HCT116 (cell line): ENCODE data around the gene CALR3. TPM values are rescaled to one million over a fixed set of nuclear protein-coding genes. Genes with fewer than 3 reads are reported as not detected.
"Not testable (repeated sequence)": the region's sequence is repeated elsewhere in the genome, so short reads cannot be mapped to it uniquely, and the experiment has no call there.

ENCODE experiments used
- ATAC-seq: fragments of 200-7000 bp; cut with Tn5 transposase; 2 replicates; pipeline ENCODE4 v1.9.1; 2020; ENCODE audit warnings: mild to moderate bottlenecking, moderate library complexity
- BruUV-seq: library from RNA; stranded (reverse); fragments of 400-500 nt; replicated peaks from 2 replicates; lab custom pipeline; 2021; lab: Mats Ljungman, UMichigan
- CTCF ChIA-PET: fragments of 300-600 bp; sonication (Branson Sonifier 250); formaldehyde crosslinking; loops from one replicate; lab custom pipeline; 2021; ENCODE audit warnings: antibody characterized with exemption; lab: Charles Lee
- POLR2A ChIA-PET: fragments of 300-600, 350-600 bp; sonication (Branson Sonifier 250); formaldehyde crosslinking; loops from one replicate; lab custom pipeline; 2021; ENCODE audit warnings: antibody characterized with exemption; lab: Charles Lee
- RAD21 ChIA-PET, 2 experiments: fragments of 300-600 bp; sonication (Branson Sonifier 250); formaldehyde crosslinking; loops; one replicate each; lab custom pipeline; 2023; ENCODE audit warnings: low total read pairs in 2 of 2; ENCODE audit not compliant: uncharacterized antibody in 2 of 2, unreplicated experiment in 2 of 2, low non-redundant PET in 1 of 2; lab: Charles Lee
- DNase-seq: peaks from one replicate; pipeline ENCODE4 v3.0.0-alpha.2; 2010; ENCODE audit warnings: low read depth, low spot score
- H2AFZ ChIP-seq: fragments of 200-600 bp; shearing (Covaris generic), sonication (generic); 2 replicates; pipeline ENCODE4 v1.6.1; 2017; ENCODE audit warnings: low read depth, mixed run types, mixed read lengths, antibody characterized with exemption, low read length; ENCODE audit not compliant: poor library complexity, severe bottlenecking
- H3K27ac ChIP-seq: 2 replicates; pipeline ENCODE4 v1.5.1; 2012; ENCODE audit warnings: low read depth, low read length
- H3K27me3 ChIP-seq: fragments of 200-600 bp; sonication (generic); 2 replicates; pipeline ENCODE4 v1.6.1; 2016; ENCODE audit warnings: mixed run types, low read length, mixed read lengths; ENCODE audit not compliant: insufficient read depth
- H3K36me3 ChIP-seq, 2 experiments: fragments of 200-500 bp in 1 of 2; fragments of 200-600 bp in 1 of 2; sonication (Bioruptor generic) in 1 of 2; sonication (generic) in 1 of 2; 2 replicates each; pipeline versions ENCODE4 v1.5.1 to v1.6.1; 2014 to 2016; ENCODE audit warnings: low read length in 2 of 2, inconsistent platforms in 1 of 2, mixed read lengths in 1 of 2, mixed run types in 1 of 2; ENCODE audit not compliant: insufficient read depth in 2 of 2, control insufficient read depth in 1 of 2
- H3K4me1 ChIP-seq, 2 experiments: fragments of 200-600 bp in 1 of 2; sonication (generic) in 1 of 2; 2 replicates each; pipeline versions ENCODE4 v1.5.1 to v1.6.1; 2012 to 2017; ENCODE audit warnings: low read length in 2 of 2, inconsistent platforms in 1 of 2, mild to moderate bottlenecking in 1 of 2, mixed read lengths in 1 of 2, mixed run types in 1 of 2, moderate library complexity in 1 of 2; ENCODE audit not compliant: insufficient read depth in 2 of 2, control insufficient read depth in 1 of 2
- H3K4me2 ChIP-seq: fragments of 200-600 bp; sonication (generic); 2 replicates; pipeline ENCODE4 v1.6.1; 2017; ENCODE audit warnings: mixed run types, low read length, mixed read lengths
- H3K4me3 ChIP-seq, 2 experiments: fragments of 200-600 bp in 1 of 2; sonication (generic) in 1 of 2; replicated peaks in 1 of 2; 2 replicates each; pipeline ENCODE4 v1.5.1; 2011 to 2016; ENCODE audit warnings: low read length in 2 of 2, control low read depth in 1 of 2, low read depth in 1 of 2, mild to moderate bottlenecking in 1 of 2, mixed read lengths in 1 of 2, mixed run types in 1 of 2
- H3K79me2 ChIP-seq: fragments of 200-600 bp; sonication (generic); 2 replicates; pipeline ENCODE4 v1.6.1; 2017; ENCODE audit warnings: mild to moderate bottlenecking, mixed run types, low read length, moderate library complexity, mixed read lengths; ENCODE audit not compliant: insufficient read depth
- H3K9ac ChIP-seq: fragments of 200-600 bp; sonication (generic); 2 replicates; pipeline ENCODE4 v1.6.1; 2016; ENCODE audit warnings: low read length, mixed read lengths
- H3K9me2 ChIP-seq: fragments of 200-600 bp; sonication (generic), shearing (Covaris generic); 2 replicates; pipeline ENCODE4 v1.6.1; 2017; ENCODE audit warnings: mixed run types, mild to moderate bottlenecking, moderate library complexity; ENCODE audit not compliant: insufficient read depth
- H3K9me3 ChIP-seq, 2 experiments: fragments of 200-500 bp in 1 of 2; fragments of 200-600 bp in 1 of 2; sonication (Bioruptor generic) in 1 of 2; sonication (generic) in 1 of 2; 2 replicates each; pipeline ENCODE4 v1.6.1; 2014 to 2017; ENCODE audit warnings: low read length in 2 of 2, mixed read lengths in 2 of 2, inconsistent platforms in 1 of 2, low read depth in 1 of 2, mild to moderate bottlenecking in 1 of 2, mixed run types in 1 of 2, moderate library complexity in 1 of 2; ENCODE audit not compliant: control insufficient read depth in 1 of 2, insufficient read depth in 1 of 2
- H4K20me1 ChIP-seq: fragments of 200-600 bp; sonication (generic), shearing (Covaris generic); 2 replicates; pipeline ENCODE4 v1.6.1; 2017; ENCODE audit warnings: mixed run types, mild to moderate bottlenecking, moderate library complexity; ENCODE audit not compliant: insufficient read depth
- EGR1 ChIP-seq: IDR thresholded peaks from 2 replicates; pipeline ENCODE4 v1.6.1; 2012; ENCODE audit warnings: low read depth
- EZH2 ChIP-seq: fragments of 200-600 bp; sonication (generic); IDR thresholded peaks from 2 replicates; pipeline ENCODE4 v1.6.1; 2017; ENCODE audit warnings: antibody characterized with exemption, mixed run types
- intact Hi-C: fragments of 100-400 bp; cut with micrococcal nuclease; formaldehyde crosslinking; loops from 2 replicates; pipeline ENCODE4 v1.10.0; 2022
- total RNA-seq: library from RNA; stranded (reverse); gene quantifications from one replicate; pipeline ENCODE4 v1.2.1, GENCODE V29; 2021; ENCODE audit not compliant: unreplicated experiment

CALR3 gene
- total RNA-seq, 1 experiment from 2014 or later, result not detected

- H2AFZ ChIP-seq, BruUV-seq, DNase-seq, ATAC-seq, H3K27me3 ChIP-seq, CTCF ChIA-PET, H3K9me3 ChIP-seq, H3K27ac ChIP-seq, intact Hi-C loops, H3K9me2 ChIP-seq: not testable (repeated sequence)
- Histone ChIP-seq H3K4me2 (peak overlapping the region; percentile 94), H3K36me3 (peaks cover 5 to 22% of the 10 kb centered on the region in 2 experiments), H3K79me2 (peaks cover 58% of the 10 kb centered on the region), H3K4me1 (peaks cover 9 to 17% of the 10 kb centered on the region in 2 experiments), H3K4me3 (peak overlapping the region; percentile 97 to 100), H3K9ac (peak overlapping the region; percentile 96), H4K20me1 (peaks cover 11% of the 10 kb centered on the region; the same call in 1 of the 2 replicates)
- RAD21 ChIA-PET, result interaction anchor here in 1 of 2 experiments (0.6 kb wide), 1 partner anchor 69 kb away, joined by 3 read pairs; no protein-coding TSS in a partner anchor
- POLR2A ChIA-PET, result interaction anchor here (0.7 to 0.8 kb wide), 2 partner anchors 8 to 11 kb away, joined by 6 to 7 read pairs; no protein-coding TSS in a partner anchor
Measured at GRCh38 chr19:16543734-16544133, 47.8 kb upstream of the CALR3 start.

GRCh38 chr19:16542910-16543472, 47.0 kb upstream of the CALR3 start:
- BruUV-seq, result TSS peak; percentile 86
- Histone ChIP-seq H3K79me2 (peaks cover 66% of the 10 kb centered on the region), H3K4me1 (peaks cover 9 to 17% of the 10 kb centered on the region in 2 experiments), H3K9me3 (no peaks in the 10 kb centered on the region), H2AFZ (no peak overlapping the region)
- no peak for ATAC-seq
- intact Hi-C loops, result no loop called here
- RAD21 ChIA-PET, result interaction anchor here in 1 of 2 experiments (0.6 kb wide), 1 partner anchor 69 kb away, joined by 3 read pairs; no protein-coding TSS in a partner anchor
- TF ChIP-seq EZH2 (no peak), EGR1 (peak; percentile 35; the same call in 1 of the 2 replicates)
- TF ChIP-seq, all 23 proteins: peak for 1
- POLR2A ChIA-PET, result interaction anchor here (0.7 to 0.8 kb wide), 2 partner anchors 9 to 10 kb away, joined by 6 to 7 read pairs; no protein-coding TSS in a partner anchor
- Histone ChIP-seq H3K27me3 (no peaks in the 10 kb centered on the region), H3K9me2 (no peaks in the 10 kb centered on the region), H3K36me3 (peaks cover 8 to 25% of the 10 kb centered on the region in 2 experiments), H4K20me1 (peaks cover 11% of the 10 kb centered on the region; the same call in 1 of the 2 replicates), H3K9ac (peak overlapping the region; percentile 96), H3K4me2 (peak overlapping the region; percentile 94), H3K27ac (peak overlapping the region; percentile 83), H3K4me3 (peak overlapping the region; percentile 97 to 100)
- CTCF ChIA-PET, result no interaction called here
- no peak for DNase-seq
